Stimulated activated CD8-positive, alpha-beta memory T cell treated with anti-CD3 and anti-CD28 coated beads, Interleukin-12 subunit alpha, Interleukin-12 subunit beta, amount 100 ng/mL, for 1 hour (primary cell): ENCODE measurements around the gene RFTN2.
"Not testable (repeated sequence)": the region's sequence is repeated elsewhere in the genome, so short reads cannot be mapped to it uniquely, and the experiment has no call there.

Experiments
- DNase-seq: peaks from one replicate; pipeline ENCODE4 v3.0.0-alpha.2; 2020; ENCODE audit warnings: low read depth

The RFTN2 gene

GRCh38 chr2:197604117-197604860 is 71.1 kb downstream of the RFTN2 start:
- no peak for DNase-seq

GRCh38 chr2:197601726-197602125 is 73.7 kb downstream of the RFTN2 start:
- no peak for DNase-seq

GRCh38 chr2:197600306-197600705 is 75.1 kb downstream of the RFTN2 start:
- no peak for DNase-seq

GRCh38 chr2:197599285-197599965 is 76.0 kb downstream of the RFTN2 start:
- no peak for DNase-seq

- no peak for DNase-seq
Observed at GRCh38 chr2:197598450-197598849, 76.9 kb downstream of the RFTN2 start.

- no peak for DNase-seq
Observed at GRCh38 chr2:197597166-197597565, 78.2 kb downstream of the RFTN2 start.

GRCh38 chr2:197596766-197597165 is 78.6 kb downstream of the RFTN2 start:
- DNase-seq: no peak

GRCh38 chr2:197591339-197592072 is 83.9 kb downstream of the RFTN2 start:
- no peak for DNase-seq

- DNase-seq: not testable (repeated sequence)
Observed at GRCh38 chr2:197587255-197587654, 88.1 kb downstream of the RFTN2 start.

GRCh38 chr2:197580166-197580565 is 95.2 kb downstream of the RFTN2 start:
- DNase-seq: not testable (repeated sequence)

- not testable (repeated sequence) for DNase-seq
Observed at GRCh38 chr2:197578294-197578693, 97.1 kb downstream of the RFTN2 start.

GRCh38 chr2:197577446-197577845 is 97.9 kb downstream of the RFTN2 start:
- no peak for DNase-seq

- no peak for DNase-seq
Observed at GRCh38 chr2:197576631-197577030, 98.8 kb downstream of the RFTN2 start.

- DNase-seq: no peak
Observed at GRCh38 chr2:197575987-197576386, 99.4 kb downstream of the RFTN2 start.

- DNase-seq: no peak
Observed at GRCh38 chr2:197573608-197574007, 101.8 kb downstream of the RFTN2 start.

GRCh38 chr2:197571627-197572271 is 103.6 kb downstream of the RFTN2 start:
- DNase-seq: no peak

GRCh38 chr2:197560146-197560665 is 115.2 kb downstream of the RFTN2 start:
- DNase-seq: no peak

- no peak for DNase-seq
Observed at GRCh38 chr2:197559681-197560080, 115.7 kb downstream of the RFTN2 start.

GRCh38 chr2:197558393-197558792 is 117.0 kb downstream of the RFTN2 start:
- no peak for DNase-seq

GRCh38 chr2:197556456-197556855 is 118.9 kb downstream of the RFTN2 start:
- DNase-seq: no peak

- DNase-seq: no peak
Observed at GRCh38 chr2:197555467-197555866, 119.9 kb downstream of the RFTN2 start.

- not testable (repeated sequence) for DNase-seq
Observed at GRCh38 chr2:197551260-197551659, 124.1 kb downstream of the RFTN2 start.
